HAP-1 (cell line): ENCODE results near the gene MRPS27.

Experiments
- DNase-seq, 2 experiments: peaks; one replicate each; pipeline ENCODE4 v3.0.0-alpha.2; 2016 to 2020; ENCODE audit warnings: low spot score in 2 of 2
- H3K27me3 ChIP-seq: fragments of 250-450 bp; sonication (Bioruptor Pico); 2 replicates; pipeline ENCODE4 v1.5.1; 2020; ENCODE audit warnings: low read depth, mild to moderate bottlenecking, moderate library complexity
- H3K36me3 ChIP-seq: fragments of 250-450 bp; sonication (Bioruptor Pico); replicated peaks from 2 replicates; pipeline ENCODE4 v1.5.1; 2020; ENCODE audit warnings: mild to moderate bottlenecking
- H3K4me1 ChIP-seq: fragments of 250-450 bp; sonication (Bioruptor Pico); 2 replicates; pipeline ENCODE4 v1.5.1; 2020; ENCODE audit warnings: mild to moderate bottlenecking
- H3K4me3 ChIP-seq: fragments of 250-450 bp; sonication (Bioruptor Pico); 2 replicates; pipeline ENCODE4 v1.5.1; 2020; ENCODE audit warnings: mild to moderate bottlenecking, moderate library complexity
- H3K9me3 ChIP-seq: fragments of 250-450 bp; sonication (Bioruptor Pico); 2 replicates; pipeline ENCODE4 v1.5.1; 2020; ENCODE audit warnings: mild to moderate bottlenecking, moderate library complexity
- in situ Hi-C: fragments of 300-500 bp; cut with MboI; formaldehyde crosslinking; loops from 3 replicates; pipeline ENCODE4 v1.14.3; 2020; ENCODE audit warnings: low sequenced_read_pairs, inconsistent platforms, mixed read lengths

MRPS27 gene

DNA sequence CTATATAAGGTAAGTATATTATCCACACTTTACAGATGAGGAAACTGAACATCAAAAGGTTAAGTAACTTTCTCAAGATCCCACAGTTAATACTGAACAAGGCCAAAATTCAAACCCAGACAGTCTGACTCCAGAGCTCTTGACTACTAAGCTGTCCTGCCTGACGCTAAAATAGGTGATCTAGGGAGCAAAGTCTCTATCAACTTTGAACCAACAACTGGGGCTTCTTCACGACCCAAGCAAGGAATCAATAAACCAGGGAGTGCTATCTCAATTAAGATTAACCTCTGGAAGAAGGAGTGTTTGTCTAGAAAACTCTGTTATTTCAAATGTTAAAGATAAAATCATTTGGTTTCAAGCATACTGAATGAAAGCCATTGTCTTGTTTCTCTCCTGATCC lies 64.4 kb downstream of the MRPS27 start:
- H3K36me3 ChIP-seq, result peaks cover 2% of the 10 kb centered on the region; the same call in 1 of the 2 replicates
- no peaks in the 10 kb centered on the region for H3K9me3 ChIP-seq
- H3K27me3 ChIP-seq, result no peaks in the 10 kb centered on the region
- no peak for DNase-seq
- no peak overlapping the region for H3K4me3 ChIP-seq
- in situ Hi-C loops, result no loop called here
- peaks cover 5% of the 10 kb centered on the region for H3K4me1 ChIP-seq

DNA sequence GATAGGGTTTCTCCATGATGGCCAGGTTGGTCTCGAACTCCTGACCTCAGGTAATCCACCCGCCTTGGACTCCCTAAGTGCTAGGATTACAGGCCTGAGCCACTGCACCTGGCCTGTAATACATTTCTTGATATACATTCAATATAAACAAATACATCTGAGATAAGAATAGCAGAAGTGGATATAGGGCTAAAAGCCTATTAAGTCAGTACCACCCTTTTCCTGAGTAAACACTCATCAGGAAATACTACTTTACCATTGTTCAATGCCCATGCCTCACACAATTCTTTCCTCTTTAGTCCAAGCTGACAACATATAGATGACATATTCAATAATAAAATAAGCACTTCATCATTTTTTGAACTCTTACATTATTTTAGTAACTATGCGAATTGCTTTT lies 64.8 kb downstream of the MRPS27 start:
- DNase-seq, result no peak
- H3K4me1 ChIP-seq, result peaks cover 5% of the 10 kb centered on the region
- no peak overlapping the region for H3K4me3 ChIP-seq
- in situ Hi-C loops, result no loop called here
- no peaks in the 10 kb centered on the region for H3K27me3 ChIP-seq
- peaks cover 2% of the 10 kb centered on the region; the same call in 1 of the 2 replicates for H3K36me3 ChIP-seq
- no peaks in the 10 kb centered on the region for H3K9me3 ChIP-seq

- DNase-seq, result no peak
- peaks cover 2% of the 10 kb centered on the region; the same call in 1 of the 2 replicates for H3K36me3 ChIP-seq
- in situ Hi-C loops, result no loop called here
- no peaks in the 10 kb centered on the region for H3K9me3 ChIP-seq
- no peak overlapping the region for H3K4me3 ChIP-seq
- H3K27me3 ChIP-seq, result no peaks in the 10 kb centered on the region
- H3K4me1 ChIP-seq, result peaks cover 18% of the 10 kb centered on the region
Measured at GRCh38 chr5:72252574-72253155, 67.4 kb downstream of the MRPS27 start.

GRCh38 chr5:72252008-72252407 lies 68.0 kb downstream of the MRPS27 start:
- in situ Hi-C loops, result no loop called here
- no peaks in the 10 kb centered on the region; the same call in 1 of the 2 replicates for H3K36me3 ChIP-seq

DNA sequence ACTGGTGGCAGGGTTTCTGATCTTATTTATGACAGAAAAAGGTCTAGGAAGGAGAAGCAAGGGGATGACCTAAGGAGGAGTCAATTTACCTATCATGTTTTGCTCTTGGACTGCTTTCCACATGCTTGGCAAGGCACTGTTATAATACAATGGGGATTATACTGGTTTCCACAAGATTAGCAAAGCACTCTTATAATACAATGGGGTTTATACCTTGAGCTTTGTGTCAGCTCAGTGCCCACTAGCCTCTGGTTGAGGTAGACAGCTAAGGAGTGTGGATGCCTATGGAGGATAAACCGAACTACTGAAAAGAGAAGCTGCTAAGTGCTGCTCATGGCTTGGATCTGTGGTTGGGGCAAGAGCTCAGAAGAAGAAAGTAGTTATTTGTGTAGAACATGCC lies 68.7 kb downstream of the MRPS27 start:
- Histone ChIP-seq H3K27me3 (no peaks in the 10 kb centered on the region), H3K9me3 (no peaks in the 10 kb centered on the region), H3K4me1 (peaks cover 30% of the 10 kb centered on the region), H3K4me3 (no peak overlapping the region), H3K36me3 (no peaks in the 10 kb centered on the region)
- in situ Hi-C loops, result no loop called here
- peak; percentile 21 to 61 for DNase-seq

More at GRCh38 chr5:72252008-72252407, 68.0 kb downstream of the MRPS27 start:
- Histone ChIP-seq H3K4me3 (no peak overlapping the region), H3K9me3 (no peaks in the 10 kb centered on the region), H3K4me1 (peaks cover 24% of the 10 kb centered on the region), H3K27me3 (no peaks in the 10 kb centered on the region)
- no peak for DNase-seq

DNA sequence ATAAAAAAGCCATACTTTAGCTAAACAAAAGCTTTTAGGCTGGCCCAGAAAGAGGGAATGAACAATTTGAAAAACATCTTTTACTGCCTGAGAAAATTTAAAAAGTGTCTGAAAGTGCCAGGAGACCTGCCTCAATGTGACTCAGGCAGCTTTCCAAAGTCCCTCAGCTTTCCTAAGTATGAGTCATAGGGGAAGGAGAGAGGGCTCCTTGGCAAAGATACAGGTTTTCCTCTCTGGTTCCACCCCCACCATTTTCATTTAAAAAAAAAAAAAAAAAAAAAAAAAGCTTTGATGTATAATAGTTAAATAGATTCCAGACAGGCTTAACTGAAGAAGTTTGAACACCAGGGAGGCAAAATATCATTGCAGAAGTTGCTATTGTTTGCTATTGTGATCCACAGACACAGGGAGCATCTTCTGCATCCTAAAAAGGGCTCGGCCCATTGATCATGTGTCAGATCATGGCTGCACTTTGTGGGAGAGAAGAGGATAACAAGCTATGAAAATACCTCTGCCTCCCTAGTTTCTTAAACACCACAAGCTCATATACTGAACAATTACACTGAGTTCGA lies 71.5 kb downstream of the MRPS27 start:
- H3K4me1 ChIP-seq, result peaks cover 42% of the 10 kb centered on the region
- no peaks in the 10 kb centered on the region for H3K27me3 ChIP-seq
- H3K36me3 ChIP-seq, result no peaks in the 10 kb centered on the region
- in situ Hi-C loops, result loop anchor here (10.0 kb wide), 1 partner anchor 104 kb away; no protein-coding TSS in a partner anchor
- no peak overlapping the region for H3K4me3 ChIP-seq
- peak; percentile 74 to 86 for DNase-seq
- no peaks in the 10 kb centered on the region for H3K9me3 ChIP-seq

DNA sequence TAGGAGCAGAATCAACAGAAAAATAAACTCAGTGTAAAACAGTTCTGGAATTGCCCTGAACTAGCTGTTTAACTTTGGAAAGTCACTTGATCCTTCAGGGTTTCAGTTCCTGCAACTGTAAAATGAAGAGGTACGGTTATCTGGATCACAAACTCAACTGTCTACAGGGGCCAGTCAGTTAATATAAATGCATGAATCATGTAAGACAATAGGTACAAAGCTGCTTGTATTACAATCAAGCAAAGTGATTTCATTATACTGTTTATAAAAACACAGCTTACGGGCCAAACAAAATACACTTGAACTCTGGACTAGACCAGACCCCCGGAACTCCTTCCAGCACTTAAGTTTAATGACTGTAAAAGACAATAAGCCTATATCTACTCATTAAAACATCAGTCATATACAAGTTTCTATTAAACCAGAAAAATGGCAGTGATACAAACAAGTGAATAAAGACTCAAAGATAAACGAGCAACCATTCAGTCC lies 73.0 kb downstream of the MRPS27 start:
- Histone ChIP-seq H3K4me1 (peaks cover 42% of the 10 kb centered on the region), H3K9me3 (no peaks in the 10 kb centered on the region), H3K4me3 (no peak overlapping the region), H3K36me3 (no peaks in the 10 kb centered on the region), H3K27me3 (no peaks in the 10 kb centered on the region)
- in situ Hi-C loops, result loop anchor here (10.0 kb wide), 1 partner anchor 102 kb away; no protein-coding TSS in a partner anchor
- DNase-seq, result no peak

GRCh38 chr5:72245951-72246532 lies 74.0 kb downstream of the MRPS27 start:
- no peaks in the 10 kb centered on the region for H3K36me3 ChIP-seq
- no peaks in the 10 kb centered on the region for H3K9me3 ChIP-seq
- peak; percentile 16 to 76 for DNase-seq
- H3K4me3 ChIP-seq, result no peak overlapping the region
- peaks cover 37% of the 10 kb centered on the region for H3K4me1 ChIP-seq
- no peaks in the 10 kb centered on the region for H3K27me3 ChIP-seq
- in situ Hi-C loops, result loop anchor here (10.0 kb wide), 1 partner anchor 101 kb away; no protein-coding TSS in a partner anchor

- peak in 1 of 2 experiments; percentile 24 for DNase-seq
- Histone ChIP-seq H3K9me3 (no peaks in the 10 kb centered on the region), H3K36me3 (no peaks in the 10 kb centered on the region), H3K4me1 (peaks cover 37% of the 10 kb centered on the region), H3K27me3 (no peaks in the 10 kb centered on the region), H3K4me3 (no peak overlapping the region)
- in situ Hi-C loops, result loop anchor here (10.0 kb wide), 1 partner anchor 101 kb away; no protein-coding TSS in a partner anchor
Measured at GRCh38 chr5:72245546-72245945, 74.5 kb downstream of the MRPS27 start.

DNA sequence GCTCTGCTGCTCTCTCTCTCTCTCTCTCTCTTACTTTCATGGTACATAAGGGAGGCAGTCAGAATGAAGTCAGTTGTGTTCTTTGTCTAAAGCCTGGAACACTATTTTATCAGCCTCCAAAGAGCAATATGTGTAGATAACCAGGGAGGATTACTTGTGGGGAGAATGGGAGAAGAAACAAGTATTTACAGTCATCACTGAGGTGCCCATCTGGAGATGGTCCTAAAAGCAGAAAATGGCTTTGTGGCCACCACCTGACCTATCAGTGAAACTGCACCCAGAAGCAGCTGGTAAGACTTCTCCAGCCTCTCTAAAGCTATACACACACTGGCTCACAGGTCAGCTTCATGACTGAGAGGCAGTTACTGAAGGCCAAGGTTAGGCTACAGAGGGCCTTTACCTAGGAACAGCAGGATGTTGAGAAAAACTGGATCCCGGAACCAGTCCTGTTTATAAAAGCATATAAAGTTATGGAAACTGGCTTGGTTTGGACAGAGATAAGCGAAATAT lies 75.1 kb downstream of the MRPS27 start:
- no peak overlapping the region for H3K4me3 ChIP-seq
- in situ Hi-C loops, result loop anchor here (10.0 kb wide), 1 partner anchor 100 kb away; no protein-coding TSS in a partner anchor
- no peaks in the 10 kb centered on the region for H3K9me3 ChIP-seq
- peaks cover 37% of the 10 kb centered on the region for H3K4me1 ChIP-seq
- no peaks in the 10 kb centered on the region for H3K27me3 ChIP-seq
- DNase-seq, result peak; percentile 34 to 50
- H3K36me3 ChIP-seq, result no peaks in the 10 kb centered on the region

- in situ Hi-C loops, result loop anchor here (10.0 kb wide), 1 partner anchor 99 kb away; no protein-coding TSS in a partner anchor
- Histone ChIP-seq H3K9me3 (no peaks in the 10 kb centered on the region), H3K27me3 (no peaks in the 10 kb centered on the region), H3K4me1 (peaks cover 30% of the 10 kb centered on the region), H3K36me3 (no peaks in the 10 kb centered on the region), H3K4me3 (no peak overlapping the region)
- DNase-seq, result no peak
Measured at GRCh38 chr5:72243706-72244105, 76.3 kb downstream of the MRPS27 start.

GRCh38 chr5:72242796-72243475 lies 77.1 kb downstream of the MRPS27 start:
- Histone ChIP-seq H3K9me3 (no peaks in the 10 kb centered on the region), H3K36me3 (peaks cover 2% of the 10 kb centered on the region), H3K4me1 (peaks cover 27% of the 10 kb centered on the region), H3K4me3 (no peak overlapping the region), H3K27me3 (no peaks in the 10 kb centered on the region)
- in situ Hi-C loops, result loop anchor here (10.0 kb wide), 1 partner anchor 98 kb away; no protein-coding TSS in a partner anchor
- no peak for DNase-seq

DNA sequence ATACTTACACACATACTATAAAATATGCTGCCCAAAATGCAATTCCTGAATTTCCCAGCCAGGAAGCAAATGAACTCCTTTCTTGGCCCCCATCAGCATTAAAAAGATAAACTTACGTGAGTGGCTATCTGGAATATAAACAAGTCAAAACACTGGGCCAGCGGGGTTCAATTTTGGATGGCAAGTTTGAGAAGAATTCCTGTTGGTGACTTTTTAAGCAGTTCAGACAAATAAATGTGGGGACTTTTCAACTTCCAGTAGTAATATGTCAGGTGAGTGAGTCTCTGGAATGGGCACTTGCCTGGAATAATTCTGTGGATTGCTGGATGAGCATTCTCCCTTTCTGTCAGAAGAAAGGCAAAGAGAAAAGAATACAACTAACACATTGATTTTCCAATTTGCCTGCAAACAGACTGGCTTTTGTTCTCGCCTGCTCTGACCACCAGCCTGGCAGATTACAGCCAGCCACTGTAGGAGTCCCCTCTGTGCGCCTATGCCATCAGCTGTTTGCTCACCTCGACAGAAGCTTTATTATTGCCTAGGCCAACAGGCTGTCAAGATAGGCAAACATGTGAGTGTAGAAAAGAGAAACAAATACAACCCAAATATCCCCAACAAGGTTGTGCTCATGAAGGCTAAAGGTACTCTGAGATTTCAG lies 78.6 kb downstream of the MRPS27 start:
- H3K4me1 ChIP-seq, result peaks cover 12% of the 10 kb centered on the region
- H3K9me3 ChIP-seq, result no peaks in the 10 kb centered on the region
- in situ Hi-C loops, result loop anchor here (10.0 kb wide), 1 partner anchor 97 kb away; no protein-coding TSS in a partner anchor
- DNase-seq, result no peak
- H3K4me3 ChIP-seq, result no peak overlapping the region
- no peaks in the 10 kb centered on the region for H3K27me3 ChIP-seq
- H3K36me3 ChIP-seq, result peaks cover 9% of the 10 kb centered on the region
